GM12892 (cell line): ENCODE measurements around the gene PRSS22.

Experiments used
- DNase-seq: peaks from one replicate; pipeline ENCODE4 v3.0.0; 2011; ENCODE audit not compliant: insufficient read length
- FAIRE-seq: peaks from 2 replicates; lab custom pipeline; 2011; peaks lifted over from hg19 to GRCh38; lab: Jason Lieb, UNC
- POLR2A ChIP-seq: IDR thresholded peaks from 2 replicates; pipeline ENCODE4 v1.6.1; 2011; ENCODE audit warnings: low read depth, low read length, control low read depth
- POLR2AphosphoS5 ChIP-seq: IDR thresholded peaks from 2 replicates; pipeline ENCODE4 v1.6.1; 2011; ENCODE audit warnings: low read depth, low read length, control low read depth
- TAF1 ChIP-seq: IDR thresholded peaks from 2 replicates; pipeline ENCODE4 v1.6.1; 2011; ENCODE audit warnings: low read depth, mild to moderate bottlenecking, control low read depth, low read length, borderline replicate concordance

PRSS22 gene

DNA sequence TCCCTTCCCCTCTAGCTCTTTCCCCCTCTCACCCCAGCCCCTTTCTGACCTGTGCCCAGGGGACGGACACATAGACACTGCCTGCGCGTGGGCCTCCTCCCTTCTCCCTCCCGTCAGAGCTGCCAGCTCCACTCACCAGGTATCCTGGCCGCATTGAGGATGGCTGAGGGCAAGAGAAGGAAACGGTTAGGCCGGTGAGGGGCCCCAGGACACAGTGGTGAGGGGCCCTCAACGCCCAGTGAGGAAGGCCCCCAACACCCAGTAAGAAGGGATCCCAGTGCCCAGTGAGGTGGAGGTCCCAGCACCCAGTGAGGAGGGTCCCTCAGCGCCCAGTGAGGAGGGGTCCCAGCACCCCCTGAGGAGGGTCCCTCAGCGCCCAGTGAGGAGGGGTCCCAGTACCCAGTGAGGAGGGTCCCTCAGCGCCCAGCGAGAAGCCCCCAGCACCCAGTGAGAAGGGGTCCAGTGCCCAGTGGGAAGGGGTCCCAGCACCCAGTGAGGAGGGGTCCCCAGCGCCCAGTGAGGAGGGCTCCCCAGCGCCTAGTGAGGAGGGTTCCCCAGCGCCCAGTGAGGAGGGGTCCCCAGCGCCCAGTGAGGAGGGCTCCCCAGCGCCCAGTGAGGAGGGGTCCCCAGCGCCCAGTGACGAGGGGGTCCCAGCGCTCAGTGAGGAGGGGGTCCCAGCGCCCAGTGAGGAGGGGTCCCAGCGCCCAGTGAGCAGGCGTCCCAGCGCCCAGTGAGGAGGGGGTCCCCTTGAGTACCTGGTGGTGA lies 1.1 kb downstream of the PRSS22 start:
- DNase-seq (no peak), FAIRE-seq (no peak)
- TF ChIP-seq POLR2AphosphoS5: no peak
- TF ChIP-seq TAF1: no peak
- no peak for TF ChIP-seq POLR2A

DNA sequence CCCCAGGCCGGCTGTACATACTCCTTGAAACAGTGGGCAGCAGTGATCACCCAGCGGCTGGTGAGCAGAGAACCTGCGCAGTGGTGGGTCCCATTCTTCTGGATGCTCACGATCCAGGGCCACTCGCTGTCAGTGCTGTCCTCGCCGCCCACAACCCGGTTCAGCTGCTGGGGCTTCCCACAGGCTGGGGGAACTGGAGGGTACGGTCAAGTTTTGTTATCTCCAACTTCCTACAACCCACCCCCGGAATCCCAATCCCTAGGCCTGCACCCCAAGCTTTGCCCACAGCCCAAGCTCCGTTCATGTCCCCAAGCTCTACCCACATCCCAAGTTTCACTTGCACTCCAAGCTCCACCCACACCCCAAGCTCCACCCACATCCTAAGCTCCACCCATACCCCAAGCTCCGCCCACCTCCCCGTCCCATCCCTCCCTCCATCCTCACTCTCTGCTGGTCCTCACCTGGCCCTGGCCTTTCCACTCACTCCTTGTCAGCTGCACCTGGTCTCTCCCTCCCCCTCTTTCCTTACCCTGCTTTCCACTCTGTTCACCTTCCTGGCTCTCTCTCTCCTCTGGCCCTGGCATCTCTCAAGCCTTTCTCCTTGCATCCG lies 1.8 kb downstream of the PRSS22 start:
- TF ChIP-seq POLR2AphosphoS5 (no peak), POLR2A (no peak), TAF1 (no peak)
- DNase-seq (no peak), FAIRE-seq (no peak)

DNA sequence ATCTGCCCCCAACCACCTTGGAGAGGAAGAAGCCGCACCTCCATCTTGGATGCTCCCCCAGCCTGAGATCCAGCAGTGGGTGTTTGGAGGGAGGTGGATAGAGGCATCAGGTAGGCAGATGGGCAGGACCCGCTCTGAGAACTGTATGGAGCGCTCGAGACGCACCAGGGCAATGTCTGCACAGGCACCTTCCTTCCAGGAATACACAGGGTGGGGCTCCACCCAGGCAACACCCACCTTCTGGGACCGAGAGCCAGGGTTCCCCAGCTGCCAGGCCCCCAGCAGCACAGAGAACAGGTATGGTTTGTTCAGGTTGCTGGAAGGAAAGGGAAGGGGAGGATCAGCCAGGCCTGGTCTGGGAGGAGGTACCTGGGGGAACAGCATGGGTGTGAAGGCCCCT lies 2.4 kb downstream of the PRSS22 start:
- TF ChIP-seq TAF1 (no peak), POLR2A (no peak), POLR2AphosphoS5 (no peak)
- FAIRE-seq (no peak), DNase-seq (no peak)

DNA sequence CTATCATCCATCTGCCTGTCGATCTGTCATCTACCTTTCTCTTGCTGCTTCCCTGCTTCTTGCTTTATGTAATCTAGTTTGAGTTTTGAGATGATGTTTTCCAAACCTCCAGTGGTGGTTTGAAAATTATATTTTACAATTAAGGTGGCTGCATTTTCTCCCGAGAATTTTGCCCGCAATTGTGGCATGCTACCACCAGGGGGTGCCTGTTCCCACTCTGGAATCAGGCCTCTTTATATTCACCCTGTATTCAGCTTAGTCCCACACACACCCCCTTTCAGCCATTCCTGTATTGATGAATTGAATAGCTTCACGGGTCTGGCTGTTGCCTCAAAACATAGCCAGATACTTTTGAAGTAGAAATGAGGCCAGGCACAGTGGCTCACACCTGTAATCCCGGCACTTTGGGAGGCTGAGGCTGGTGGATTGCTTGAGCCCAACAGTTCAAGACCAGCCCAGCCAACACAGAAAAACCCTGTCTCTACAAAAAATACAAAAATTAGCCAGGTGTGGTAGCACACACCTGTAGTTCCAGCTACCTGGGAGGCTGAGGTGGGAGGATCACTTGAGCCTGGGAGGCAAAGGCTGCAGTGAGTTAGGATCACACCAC lies 3.2 kb downstream of the PRSS22 start:
- FAIRE-seq: no peak
- TF ChIP-seq POLR2AphosphoS5 (no peak), TAF1 (no peak), POLR2A (no peak)

DNA sequence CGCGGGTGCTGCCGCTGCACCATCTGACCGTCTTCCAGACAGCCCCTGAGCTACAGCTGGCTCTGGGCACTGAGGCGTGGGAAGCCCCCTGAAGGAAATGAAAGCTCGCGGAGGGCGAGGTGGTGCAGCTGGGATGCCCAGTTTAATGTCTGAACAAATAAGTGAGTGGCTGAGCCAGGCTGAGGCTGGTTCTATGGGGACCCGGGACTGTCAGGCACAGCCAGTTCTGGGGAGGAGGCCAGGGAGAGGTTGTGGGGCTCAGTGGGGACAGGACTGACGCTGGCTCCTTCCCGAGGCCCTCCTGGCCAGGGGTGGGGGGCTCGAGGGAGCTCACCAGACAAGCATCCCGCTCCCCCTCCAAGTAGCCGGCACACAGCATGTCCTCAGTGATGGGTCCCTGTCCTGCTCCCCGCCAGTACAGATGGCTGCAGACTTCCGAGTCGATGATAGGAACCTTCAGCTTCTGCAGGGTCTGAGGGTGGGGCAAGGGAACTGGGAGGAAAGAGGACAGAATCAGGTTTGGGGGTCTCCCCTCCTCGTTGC lies 4.4 kb downstream of the PRSS22 start:
- TF ChIP-seq TAF1 (no peak), POLR2AphosphoS5 (no peak), POLR2A (no peak)
- FAIRE-seq (no peak), DNase-seq (no peak)

More for the DNA sequence above, 3.2 kb downstream of the PRSS22 start:
- DNase-seq: no peak

DNA sequence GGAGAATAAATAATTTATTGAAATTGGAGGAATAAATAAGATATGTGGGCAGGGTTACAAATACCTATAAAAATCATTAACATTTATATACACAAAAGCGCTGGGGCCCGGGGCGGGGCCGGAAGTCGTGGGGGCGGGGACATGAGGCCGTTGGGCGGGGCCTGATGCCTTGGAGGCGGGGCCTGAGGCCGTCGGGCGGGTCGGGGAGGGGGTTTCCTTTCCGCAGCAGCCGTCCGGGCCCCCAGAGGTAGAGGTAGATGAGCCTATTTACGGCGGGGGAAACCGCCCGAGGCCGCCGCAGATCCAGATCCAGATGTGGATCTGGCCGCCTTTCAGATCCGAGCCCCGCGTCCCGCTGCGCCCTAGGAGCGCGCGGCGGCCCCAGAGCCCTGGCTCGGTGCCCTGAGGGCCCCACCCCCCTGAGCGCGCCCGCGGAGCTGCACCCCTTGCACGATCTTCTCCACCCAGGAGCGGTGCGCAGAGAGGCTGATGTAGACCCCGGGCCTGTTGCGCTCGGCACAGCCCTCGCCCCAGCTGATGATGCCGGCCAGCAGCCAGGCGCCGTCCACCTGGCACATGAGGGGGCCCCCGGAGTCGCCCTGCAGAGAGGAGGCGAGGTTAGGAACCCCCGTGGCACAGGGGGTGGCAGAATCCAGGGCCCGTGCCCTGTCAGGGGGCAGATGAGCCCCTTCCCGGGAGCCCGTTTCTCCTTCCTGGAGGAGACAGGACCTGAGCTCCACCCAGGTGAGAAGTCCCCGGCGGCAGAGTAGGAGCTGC lies 5.1 kb downstream of the PRSS22 start:
- TF ChIP-seq POLR2AphosphoS5 (no peak), TAF1 (no peak), POLR2A (no peak)
- FAIRE-seq (no peak), DNase-seq (no peak)

DNA sequence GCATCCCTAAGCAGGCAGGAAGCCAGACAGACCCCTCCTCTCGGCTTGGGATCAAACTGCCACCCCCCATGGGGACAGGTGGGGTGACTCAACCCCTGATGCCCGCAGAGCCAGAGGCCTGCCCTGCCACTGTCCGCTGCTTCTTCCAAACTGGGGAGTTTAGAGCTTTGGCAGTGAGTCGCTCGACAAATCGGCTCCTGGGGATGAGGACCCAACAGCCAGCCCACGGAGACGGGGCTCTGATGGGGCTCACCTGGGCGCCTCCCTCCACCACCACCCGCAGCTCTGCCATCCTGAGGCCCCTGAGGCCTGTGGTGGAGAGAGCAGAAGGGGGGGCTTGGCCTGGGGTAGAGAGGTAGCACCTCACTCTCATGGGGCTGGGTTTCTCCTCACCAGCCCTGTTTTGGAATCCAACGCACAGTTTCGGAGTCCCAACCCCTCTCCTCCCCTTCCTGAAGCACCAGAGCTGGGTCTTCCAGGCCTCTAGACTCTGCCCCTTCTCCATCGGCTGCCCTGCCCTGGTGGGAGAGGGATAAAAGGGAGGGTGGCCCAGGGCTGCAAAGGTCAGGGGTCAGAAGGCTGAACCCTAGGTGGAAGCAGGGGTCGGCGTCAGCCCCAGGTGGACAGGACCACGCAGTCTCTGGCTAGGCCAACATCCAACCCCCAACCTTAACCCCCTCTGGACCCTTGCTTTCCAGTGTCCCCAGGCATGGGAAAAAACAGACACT lies 5.8 kb downstream of the PRSS22 start:
- FAIRE-seq: no peak
- no peak for TF ChIP-seq POLR2AphosphoS5
- no peak for TF ChIP-seq TAF1
- no peak for TF ChIP-seq POLR2A
- DNase-seq: no peak

DNA sequence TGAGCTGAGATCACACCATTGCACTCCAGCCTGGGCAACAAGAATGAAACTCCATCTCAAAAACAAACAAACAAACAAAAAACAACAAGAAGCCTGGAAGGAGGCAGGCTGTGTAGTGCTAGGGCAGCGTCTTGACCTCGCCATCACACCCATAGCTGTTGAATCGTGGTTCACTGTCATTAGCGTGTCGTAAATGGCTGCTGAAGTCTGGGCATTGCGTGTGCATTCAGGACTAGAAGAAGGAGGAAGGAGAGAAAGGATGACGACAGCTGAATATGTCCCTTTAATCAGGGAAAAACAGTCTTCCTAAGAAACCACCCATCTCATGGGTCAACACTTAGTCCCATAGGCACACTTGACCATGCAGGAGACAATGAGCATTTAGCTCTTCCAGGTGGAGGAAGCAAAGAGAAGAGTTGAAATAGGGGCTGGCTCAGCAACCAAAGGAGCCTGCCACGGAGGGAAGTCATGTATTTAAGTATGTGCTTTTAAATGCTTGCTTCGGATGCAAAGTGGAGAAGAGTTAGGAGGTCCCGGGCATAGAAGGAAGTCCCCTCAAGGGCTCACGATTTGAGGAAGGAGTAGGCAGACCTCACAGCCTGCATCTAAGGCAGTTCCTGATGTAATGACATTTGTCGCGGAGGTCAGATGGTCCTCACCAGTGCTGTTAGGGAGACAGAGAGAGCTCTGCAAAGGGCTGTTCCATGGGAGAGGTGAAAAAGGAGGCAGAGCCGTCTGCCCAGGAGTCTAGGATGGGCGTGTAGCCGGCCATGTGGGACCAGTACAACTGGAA lies 8.8 kb downstream of the PRSS22 start:
- DNase-seq (no peak), FAIRE-seq (no peak)

DNA sequence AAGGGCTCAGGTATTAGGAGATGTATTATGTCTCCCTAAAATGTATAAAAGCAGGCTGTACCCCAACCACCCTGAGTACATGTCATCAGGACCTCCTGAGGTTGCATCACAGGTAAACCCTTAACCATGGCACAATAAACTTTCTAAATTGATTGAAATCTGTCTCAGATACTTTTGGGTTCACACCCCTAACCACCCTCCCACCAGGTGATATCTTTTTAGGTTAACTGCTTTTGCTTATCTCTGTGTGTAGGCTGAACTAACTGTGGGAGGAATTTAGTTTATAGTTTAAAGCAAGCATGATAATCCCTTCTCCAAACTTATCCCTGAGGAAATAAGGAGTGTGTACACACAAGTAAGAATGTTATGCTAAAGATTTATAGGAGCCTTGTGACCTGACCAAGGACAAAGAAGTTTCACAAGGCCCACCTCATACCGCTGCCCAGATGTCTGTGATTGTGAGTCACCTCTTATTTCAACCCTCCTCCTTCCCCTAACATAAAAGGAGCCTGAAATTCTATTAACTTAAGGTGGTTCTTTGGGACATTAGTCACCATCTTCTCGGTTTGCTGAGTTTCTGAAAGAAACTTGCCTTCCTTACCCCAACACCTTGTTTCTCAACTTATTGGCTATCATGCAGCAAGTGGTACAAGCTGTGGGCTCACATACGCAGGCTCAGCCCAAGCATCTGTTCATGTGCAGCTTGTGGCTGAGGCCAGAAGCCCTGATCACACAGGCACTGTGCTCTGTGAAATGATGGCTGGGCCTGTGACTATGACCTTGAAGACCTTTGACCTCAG lies 11.3 kb downstream of the PRSS22 start:
- TF ChIP-seq POLR2A (no peak), POLR2AphosphoS5 (no peak), TAF1 (no peak)
- FAIRE-seq (no peak), DNase-seq (no peak)

More for the DNA sequence above, 8.8 kb downstream of the PRSS22 start:
- TF ChIP-seq POLR2AphosphoS5: no peak
- no peak for TF ChIP-seq POLR2A
- no peak for TF ChIP-seq TAF1

DNA sequence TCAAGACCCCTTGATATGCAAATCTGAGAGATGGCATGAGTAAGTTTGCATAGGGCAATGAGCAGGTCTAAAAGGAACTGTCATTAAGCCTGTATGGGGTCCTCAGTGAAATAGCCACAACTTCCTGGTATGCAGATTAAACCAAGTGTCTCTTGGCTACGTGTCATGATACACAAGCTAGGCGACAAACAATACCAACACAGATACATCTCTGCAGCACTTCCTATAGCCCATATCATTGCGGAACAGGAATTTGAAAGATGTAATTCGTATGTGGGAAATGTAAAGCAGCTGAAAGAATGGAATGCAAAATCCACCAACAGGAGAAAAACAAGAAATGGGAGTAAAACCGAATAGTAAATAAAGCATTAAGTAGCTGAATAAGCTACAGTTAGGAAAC lies 12.9 kb downstream of the PRSS22 start:
- FAIRE-seq (no peak), DNase-seq (no peak)
- TF ChIP-seq POLR2AphosphoS5 (no peak), POLR2A (no peak), TAF1 (no peak)
